Measurements from ENCODE around the gene RGS14. TPM values are rescaled to one million over a fixed set of nuclear protein-coding genes. Genes with fewer than 3 reads are reported as not detected.
A peak's percentile ranks its signal among the peaks of the same experiment; 100 is the strongest.

RGS14 gene
- total RNA-seq, 4 donors from 2014 or later, result 10.2 to 29.6 (median 16.4) TPM

DNA sequence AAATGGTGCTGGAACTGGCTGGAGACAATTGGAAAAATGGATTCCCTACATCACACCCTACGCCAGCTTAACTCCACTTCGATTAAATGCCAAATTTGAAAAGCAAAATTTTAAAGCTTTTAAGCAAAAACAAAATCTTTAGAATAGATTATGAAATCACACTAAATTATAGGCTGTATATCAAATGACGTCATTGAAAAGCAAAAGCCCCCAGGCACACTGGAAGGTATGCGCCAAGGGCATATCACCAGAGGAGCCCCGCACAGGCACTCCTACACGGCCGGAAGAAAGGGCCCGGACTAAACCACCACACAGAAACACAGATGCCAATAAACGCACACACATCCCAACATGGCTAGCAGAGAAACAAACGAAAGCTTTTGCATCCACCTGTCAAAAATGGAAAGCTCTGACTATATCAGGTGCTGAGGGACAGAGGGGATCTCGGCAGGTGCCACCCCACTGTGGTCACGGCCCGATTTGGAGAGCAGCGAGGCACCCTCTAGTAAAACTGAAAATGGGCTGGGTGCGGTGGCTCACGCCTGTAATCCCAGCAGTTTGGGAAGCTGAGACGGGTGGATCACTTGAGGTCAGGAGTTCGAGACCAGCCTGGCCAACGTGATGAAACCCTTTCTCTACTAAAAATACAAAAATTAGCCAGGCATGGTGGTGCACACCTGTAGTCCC is 29.0 kb upstream of the RGS14 start:
- Histone ChIP-seq H3K27me3 (no peaks in the 10 kb centered on the region), H3K9me3 (no peaks in the 10 kb centered on the region), H3K27ac (peak overlapping the region in 1 of 4 donors; percentile 15), H3K4me3 (no peak overlapping the region), H3K36me3 (peaks cover 3 to 69% (median 15%) of the 10 kb centered on the region in 3 donors), H3K4me1 (no peaks in the 10 kb centered on the region)
- no peak for DNase-seq (ENCODE audit: low spot score in 2 of 2)
- WGBS, 2 donors, result 88 to 93% methylated on average over 19 of the region's 19 CpGs
- TF ChIP-seq EP300 (IDR thresholded peaks at IDR 0.05) (no peak), POLR2A (IDR thresholded peaks at IDR 0.05) (no peak)
- TF ChIP-seq, protein P1, sequence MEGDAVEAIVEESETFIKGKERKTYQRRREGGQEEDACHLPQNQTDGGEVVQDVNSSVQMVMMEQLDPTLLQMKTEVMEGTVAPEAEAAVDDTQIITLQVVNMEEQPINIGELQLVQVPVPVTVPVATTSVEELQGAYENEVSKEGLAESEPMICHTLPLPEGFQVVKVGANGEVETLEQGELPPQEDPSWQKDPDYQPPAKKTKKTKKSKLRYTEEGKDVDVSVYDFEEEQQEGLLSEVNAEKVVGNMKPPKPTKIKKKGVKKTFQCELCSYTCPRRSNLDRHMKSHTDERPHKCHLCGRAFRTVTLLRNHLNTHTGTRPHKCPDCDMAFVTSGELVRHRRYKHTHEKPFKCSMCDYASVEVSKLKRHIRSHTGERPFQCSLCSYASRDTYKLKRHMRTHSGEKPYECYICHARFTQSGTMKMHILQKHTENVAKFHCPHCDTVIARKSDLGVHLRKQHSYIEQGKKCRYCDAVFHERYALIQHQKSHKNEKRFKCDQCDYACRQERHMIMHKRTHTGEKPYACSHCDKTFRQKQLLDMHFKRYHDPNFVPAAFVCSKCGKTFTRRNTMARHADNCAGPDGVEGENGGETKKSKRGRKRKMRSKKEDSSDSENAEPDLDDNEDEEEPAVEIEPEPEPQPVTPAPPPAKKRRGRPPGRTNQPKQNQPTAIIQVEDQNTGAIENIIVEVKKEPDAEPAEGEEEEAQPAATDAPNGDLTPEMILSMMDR (IDR thresholded peaks at IDR 0.05), result no peak

DNA sequence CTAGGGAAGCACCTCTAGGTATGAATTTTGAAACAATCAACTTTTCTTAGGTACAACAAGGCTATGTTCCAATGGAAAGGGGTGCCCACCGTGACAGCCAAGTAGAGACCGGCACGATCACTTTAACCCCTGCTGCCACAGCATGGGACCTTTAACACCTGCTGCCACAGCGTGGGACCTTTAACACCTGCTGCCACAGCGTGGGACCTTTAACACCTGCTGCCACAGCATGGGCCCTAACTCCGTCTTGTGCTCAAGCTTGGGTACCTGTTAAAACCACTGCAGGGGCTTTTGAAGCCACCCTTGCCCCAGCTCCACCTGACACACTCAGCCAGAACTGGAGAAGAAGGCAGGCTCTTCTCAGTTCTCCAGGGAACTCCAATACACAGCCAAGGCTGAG is 27.8 kb upstream of the RGS14 start:
- H3K9me3 ChIP-seq, result no peaks in the 10 kb centered on the region
- no peak for DNase-seq (ENCODE audit: low spot score in 2 of 2)
- whole genome bisulfite sequencing, 2 donors, result 90 to 95% methylated on average over 3 to 6 of the region's 6 CpGs
- no peaks in the 10 kb centered on the region for H3K4me1 ChIP-seq
- H3K27ac ChIP-seq, result no peak overlapping the region
- no peak overlapping the region for H3K4me3 ChIP-seq
- peaks cover 6 to 75% (median 18%) of the 10 kb centered on the region in 3 donors for H3K36me3 ChIP-seq
- TF ChIP-seq EP300 (IDR thresholded peaks at IDR 0.05) (no peak), POLR2A (IDR thresholded peaks at IDR 0.05) (no peak)
- TF ChIP-seq, protein P1 (IDR thresholded peaks at IDR 0.05), result no peak
- H3K27me3 ChIP-seq, result no peaks in the 10 kb centered on the region

DNA sequence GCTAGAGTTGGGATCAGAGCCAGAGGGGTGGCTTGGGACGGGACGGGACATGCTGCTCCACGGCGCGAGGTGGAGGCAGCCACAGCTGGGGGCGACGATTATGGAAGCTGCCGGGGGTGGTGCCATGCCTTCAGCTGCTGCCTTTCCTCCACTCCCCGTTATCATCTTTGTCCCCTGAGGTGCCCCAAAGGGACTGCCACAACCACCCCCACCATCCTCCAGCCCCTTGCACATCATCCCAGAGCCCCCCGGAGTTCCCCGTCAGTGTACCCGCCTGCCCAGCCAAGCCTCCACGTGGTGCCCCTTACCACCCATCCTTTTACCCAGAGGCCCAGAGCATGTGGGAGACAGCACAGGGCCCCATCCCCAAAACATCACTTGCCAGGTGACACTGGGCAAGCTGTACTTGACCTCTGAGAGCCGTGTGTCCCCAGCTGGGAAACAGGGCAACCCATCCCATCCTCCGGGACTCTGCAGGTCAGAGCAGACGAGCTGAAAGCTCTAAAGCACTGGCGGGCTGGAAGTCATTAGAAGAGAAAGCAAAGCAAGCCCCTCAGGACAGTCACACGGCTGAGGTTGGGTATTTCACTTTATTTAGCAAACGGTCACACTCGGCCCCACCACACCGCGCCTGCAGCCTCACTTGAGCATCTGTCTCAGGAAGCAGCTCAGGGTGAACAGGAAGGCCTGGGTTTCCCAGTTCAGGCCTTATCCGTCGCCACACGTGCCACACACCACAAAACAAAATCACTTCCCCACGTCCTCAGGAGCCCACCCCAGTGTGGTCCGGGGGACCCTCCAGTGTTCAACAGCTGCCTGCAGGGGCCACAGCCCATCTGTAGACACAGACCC is 26.5 kb upstream of the RGS14 start:
- H3K4me1 ChIP-seq, result no peaks in the 10 kb centered on the region

GRCh38 chr5:177332031-177332895 is 25.5 kb upstream of the RGS14 start:
- Histone ChIP-seq H3K27me3 (no peaks in the 10 kb centered on the region), H3K36me3 (peaks cover 6 to 92% (median 32%) of the 10 kb centered on the region in 3 donors), H3K9me3 (no peaks in the 10 kb centered on the region), H3K27ac (no peak overlapping the region), H3K4me1 (no peaks in the 10 kb centered on the region), H3K4me3 (no peak overlapping the region)
- 85% methylated on average over 29 to 35 of the region's 35 CpGs for WGBS, 2 donors
- DNase-seq (ENCODE audit: low spot score in 2 of 2), result no peak
- no peak for TF ChIP-seq EP300 (IDR thresholded peaks at IDR 0.05)
- TF ChIP-seq, protein P1 (IDR thresholded peaks at IDR 0.05), result no peak
- no peak for TF ChIP-seq POLR2A (IDR thresholded peaks at IDR 0.05)

More for the DNA sequence above, 26.5 kb upstream of the RGS14 start:
- no peaks in the 10 kb centered on the region for H3K9me3 ChIP-seq
- H3K36me3 ChIP-seq, result peaks cover 6 to 83% (median 24%) of the 10 kb centered on the region in 3 donors
- H3K4me3 ChIP-seq, result no peak overlapping the region
- no peak for DNase-seq (ENCODE audit: low spot score in 2 of 2)
- H3K27me3 ChIP-seq, result no peaks in the 10 kb centered on the region
- no peak overlapping the region for H3K27ac ChIP-seq
- 79 to 82% methylated on average over 27 of the region's 27 CpGs for WGBS, 2 donors
- TF ChIP-seq, protein P1 (IDR thresholded peaks at IDR 0.05), result no peak
- TF ChIP-seq POLR2A (IDR thresholded peaks at IDR 0.05) (no peak), EP300 (IDR thresholded peaks at IDR 0.05) (no peak)

Measured in tibial nerve (tissue), 4 donors.